HG02938 (cell line): Measurements from ENCODE around the gene NSG2.
"Not testable (repeated sequence)": the region's sequence is repeated elsewhere in the genome, so short reads cannot be mapped to it uniquely, and the experiment has no call there.

Experiments used
- ATAC-seq: cut with Tn5 transposase; IDR thresholded peaks from one replicate; pipeline ENCODE4 v1.9.1; 2021; ENCODE audit warnings: mild to moderate bottlenecking, moderate library complexity; ENCODE audit not compliant: unreplicated experiment

Gene NSG2

GRCh38 chr5:174045470-174046025 lies at the start of gene NSG2:
TSS of gene NSG2 (plus strand) at chr5:174045706. CDS start at chr5:174046756, 1,050 bp downstream.
- peak; percentile 91 for ATAC-seq

GRCh38 chr5:173997331-173997730 lies 48.2 kb upstream of the NSG2 start:
- no peak for ATAC-seq

- ATAC-seq, result no peak
Measured at GRCh38 chr5:173998531-173998930, 47.0 kb upstream of the NSG2 start.

- no peak for ATAC-seq
Measured at GRCh38 chr5:174000076-174000475, 45.4 kb upstream of the NSG2 start.

GRCh38 chr5:174003795-174004194 lies 41.7 kb upstream of the NSG2 start:
- ATAC-seq, result no peak

- ATAC-seq, result no peak
Measured at GRCh38 chr5:174008922-174009321, 36.6 kb upstream of the NSG2 start.

- no peak for ATAC-seq
Measured at GRCh38 chr5:174010365-174010764, 35.1 kb upstream of the NSG2 start.

- no peak for ATAC-seq
Measured at GRCh38 chr5:174011441-174011840, 34.1 kb upstream of the NSG2 start.

GRCh38 chr5:174020069-174020927 lies 25.2 kb upstream of the NSG2 start:
- ATAC-seq, result not testable (repeated sequence)

GRCh38 chr5:174020928-174021304 lies 24.6 kb upstream of the NSG2 start:
- ATAC-seq, result no peak

- no peak for ATAC-seq
Measured at GRCh38 chr5:174022384-174023095, 23.0 kb upstream of the NSG2 start.

- ATAC-seq, result no peak
Measured at GRCh38 chr5:174030286-174030685, 15.2 kb upstream of the NSG2 start.

GRCh38 chr5:174044466-174045254 lies 846 bp upstream of the NSG2 start:
- no peak for ATAC-seq

GRCh38 chr5:174046558-174046957 lies 1.1 kb downstream of the NSG2 start:
- no peak for ATAC-seq

- ATAC-seq, result no peak
Measured at GRCh38 chr5:174047472-174048099, 2.1 kb downstream of the NSG2 start.

- ATAC-seq, result no peak
Measured at GRCh38 chr5:174052636-174053035, 7.1 kb downstream of the NSG2 start.

GRCh38 chr5:174053905-174054304 lies 8.4 kb downstream of the NSG2 start:
- ATAC-seq, result no peak

GRCh38 chr5:174056064-174056847 lies 10.8 kb downstream of the NSG2 start:
- ATAC-seq, result no peak

GRCh38 chr5:174057206-174057605 lies 11.7 kb downstream of the NSG2 start:
- no peak for ATAC-seq
